HEK293 (cell line): ENCODE data around the gene SLC12A4.
A peak's percentile ranks its signal among the peaks of the same experiment; 100 is the strongest.

Experiments used
- BCL11B ChIP-seq: fragments of 450-650 bp; formaldehyde crosslinking; IDR thresholded peaks from 2 replicates; pipeline ENCODE4 v1.5.1; 2016; ENCODE audit warnings: low read depth, missing biosample characterization, missing genetic modification characterization
- GLIS1 ChIP-seq: fragments of 450-650 bp; formaldehyde crosslinking; IDR thresholded peaks from 2 replicates; pipeline ENCODE4 v1.5.1; 2016; ENCODE audit warnings: missing biosample characterization, missing genetic modification characterization
- GLIS2 ChIP-seq: fragments of 450-650 bp; formaldehyde crosslinking; IDR thresholded peaks from 2 replicates; pipeline ENCODE4 v1.5.1; 2016; ENCODE audit warnings: missing biosample characterization, missing genetic modification characterization
- MEIS1 ChIP-seq: sonication (generic); formaldehyde crosslinking; IDR thresholded peaks from 2 replicates; pipeline ENCODE4 v1.8.1; 2022; ENCODE audit warnings: missing genetic modification reagents, mild to moderate bottlenecking, borderline replicate concordance
- ZBTB26 ChIP-seq: fragments of 450-650 bp; formaldehyde crosslinking; optimal IDR thresholded peaks from 2 replicates; pipeline ENCODE3; 2016; ENCODE audit warnings: missing biosample characterization, mild to moderate bottlenecking, missing genetic modification characterization
- ZBTB6 ChIP-seq: fragments of 450-650 bp; formaldehyde crosslinking; IDR thresholded peaks from 2 replicates; pipeline ENCODE4 v1.5.1; 2017; ENCODE audit warnings: missing biosample characterization, missing genetic modification characterization
- ZFP3 ChIP-seq: fragments of 450-650 bp; formaldehyde crosslinking; IDR thresholded peaks from 2 replicates; pipeline ENCODE4 v1.5.1; 2016; ENCODE audit warnings: low read depth, missing biosample characterization, missing genetic modification characterization
- ZFP37 ChIP-seq: fragments of 450-650 bp; formaldehyde crosslinking; IDR thresholded peaks from 2 replicates; pipeline ENCODE4 v1.5.1; 2016; ENCODE audit warnings: missing biosample characterization, missing genetic modification characterization
- ZIC2 ChIP-seq: fragments of 450-650 bp; formaldehyde crosslinking; IDR thresholded peaks from 2 replicates; pipeline ENCODE4 v1.5.1; 2016; ENCODE audit warnings: missing biosample characterization, missing genetic modification characterization
- ZNF10 ChIP-seq: fragments of 450-650 bp; formaldehyde crosslinking; IDR thresholded peaks from 2 replicates; pipeline ENCODE4 v1.5.1; 2017; ENCODE audit warnings: missing biosample characterization, missing genetic modification characterization
- ZNF140 ChIP-seq: fragments of 450-650 bp; formaldehyde crosslinking; IDR thresholded peaks from 2 replicates; pipeline ENCODE4 v1.5.1; 2016; ENCODE audit warnings: missing biosample characterization, missing genetic modification characterization
- ZNF24 ChIP-seq: fragments of 450-650 bp; formaldehyde crosslinking; IDR thresholded peaks from 2 replicates; pipeline ENCODE4 v1.5.1; 2016; ENCODE audit warnings: missing biosample characterization, missing genetic modification characterization
- ZNF311 ChIP-seq: fragments of 450-650 bp; formaldehyde crosslinking; IDR thresholded peaks from 2 replicates; pipeline ENCODE4 v1.5.1; 2017; ENCODE audit warnings: missing biosample characterization, missing genetic modification characterization, borderline replicate concordance
- ZNF398 ChIP-seq: fragments of 450-650 bp; formaldehyde crosslinking; IDR thresholded peaks from 2 replicates; pipeline ENCODE4 v1.5.1; 2017; ENCODE audit warnings: missing biosample characterization, missing genetic modification characterization
- ZNF513 ChIP-seq: fragments of 450-650 bp; IDR thresholded peaks from 2 replicates; pipeline ENCODE4 v1.5.1; 2018; ENCODE audit warnings: missing biosample characterization, missing genetic modification characterization
- ZNF560 ChIP-seq: fragments of 450-650 bp; formaldehyde crosslinking; IDR thresholded peaks from 2 replicates; pipeline ENCODE4 v1.5.1; 2017; ENCODE audit warnings: missing biosample characterization, missing genetic modification characterization, borderline replicate concordance
- ZNF626 ChIP-seq: fragments of 450-650 bp; sonication (Bioruptor Pico); formaldehyde crosslinking; IDR thresholded peaks from 2 replicates; pipeline ENCODE4 v1.5.1; 2018; ENCODE audit warnings: missing biosample characterization, missing genetic modification characterization, inconsistent platforms
- ZNF629 ChIP-seq: fragments of 450-650 bp; formaldehyde crosslinking; IDR thresholded peaks from 2 replicates; pipeline ENCODE4 v1.5.1; 2017; ENCODE audit warnings: missing biosample characterization, missing genetic modification characterization
- ZNF76 ChIP-seq: fragments of 450-650 bp; formaldehyde crosslinking; IDR thresholded peaks from 2 replicates; pipeline ENCODE4; 2016; ENCODE audit warnings: low read depth, missing biosample characterization, missing genetic modification characterization, borderline replicate concordance
- ZNF768 ChIP-seq: fragments of 450-650 bp; formaldehyde crosslinking; IDR thresholded peaks from 2 replicates; pipeline ENCODE4 v1.5.1; 2018; ENCODE audit warnings: missing biosample characterization, mild to moderate bottlenecking, missing genetic modification characterization
- ZNF837 ChIP-seq: fragments of 450-650 bp; formaldehyde crosslinking; IDR thresholded peaks from 2 replicates; pipeline ENCODE4 v1.5.1; 2016; ENCODE audit warnings: missing biosample characterization, missing genetic modification characterization
- ZNF843 ChIP-seq: fragments of 450-650 bp; formaldehyde crosslinking; IDR thresholded peaks from 2 replicates; pipeline ENCODE4 v1.5.1; 2016; ENCODE audit warnings: missing biosample characterization, missing genetic modification characterization
- TF ChIP-seq, protein P1 (sequence below): fragments of 450-650 bp; formaldehyde crosslinking; IDR thresholded peaks from 2 replicates; pipeline ENCODE4 v1.5.1; 2016; ENCODE audit warnings: missing biosample characterization, missing genetic modification characterization
- TF ChIP-seq, protein P2 (sequence below): fragments of 450-650 bp; formaldehyde crosslinking; IDR thresholded peaks from 2 replicates; pipeline ENCODE4 v1.5.1; 2016; ENCODE audit warnings: missing biosample characterization, missing genetic modification characterization
- TF ChIP-seq, protein P3 (sequence below): fragments of 450-650 bp; formaldehyde crosslinking; IDR thresholded peaks from 2 replicates; pipeline ENCODE4 v1.5.1; 2016; ENCODE audit warnings: missing biosample characterization, missing genetic modification characterization
- TF ChIP-seq, protein P4 (sequence below): fragments of 450-650 bp; formaldehyde crosslinking; IDR thresholded peaks from 2 replicates; pipeline ENCODE4 v1.5.1; 2016; ENCODE audit warnings: missing biosample characterization, missing genetic modification characterization, low read depth

SLC12A4 gene

GRCh38 chr16:67935402-67936123, 32.9 kb downstream of the SLC12A4 start (continued):
- no peak for TF ChIP-seq ZNF10 (tag by site-specific recombination)
- no peak for TF ChIP-seq ZNF140 (tag by site-specific recombination)
- no peak for TF ChIP-seq ZNF768
- TF ChIP-seq ZBTB26 = peak; percentile 74
- TF ChIP-seq GLIS2 = peak; percentile 70
- TF ChIP-seq ZNF311 (tag by site-specific recombination) = no peak
- 0 out of 2 replicates have a peak, but pooled peaks have one; percentile 8 for TF ChIP-seq ZNF843 (tag by site-specific recombination)
- TF ChIP-seq ZNF76 = peak; percentile 23; the same call in 1 of the 2 replicates
- 0 out of 2 replicates have a peak, but pooled peaks have one; percentile 1 for TF ChIP-seq ZNF24
- peak; percentile 91 for TF ChIP-seq BCL11B (tag by site-specific recombination)
- no peak for TF ChIP-seq ZNF513 (tag by site-specific recombination)
- peak; percentile 9; the same call in 1 of the 2 replicates for TF ChIP-seq ZIC2 (tag by site-specific recombination)
- TF ChIP-seq, protein P1, sequence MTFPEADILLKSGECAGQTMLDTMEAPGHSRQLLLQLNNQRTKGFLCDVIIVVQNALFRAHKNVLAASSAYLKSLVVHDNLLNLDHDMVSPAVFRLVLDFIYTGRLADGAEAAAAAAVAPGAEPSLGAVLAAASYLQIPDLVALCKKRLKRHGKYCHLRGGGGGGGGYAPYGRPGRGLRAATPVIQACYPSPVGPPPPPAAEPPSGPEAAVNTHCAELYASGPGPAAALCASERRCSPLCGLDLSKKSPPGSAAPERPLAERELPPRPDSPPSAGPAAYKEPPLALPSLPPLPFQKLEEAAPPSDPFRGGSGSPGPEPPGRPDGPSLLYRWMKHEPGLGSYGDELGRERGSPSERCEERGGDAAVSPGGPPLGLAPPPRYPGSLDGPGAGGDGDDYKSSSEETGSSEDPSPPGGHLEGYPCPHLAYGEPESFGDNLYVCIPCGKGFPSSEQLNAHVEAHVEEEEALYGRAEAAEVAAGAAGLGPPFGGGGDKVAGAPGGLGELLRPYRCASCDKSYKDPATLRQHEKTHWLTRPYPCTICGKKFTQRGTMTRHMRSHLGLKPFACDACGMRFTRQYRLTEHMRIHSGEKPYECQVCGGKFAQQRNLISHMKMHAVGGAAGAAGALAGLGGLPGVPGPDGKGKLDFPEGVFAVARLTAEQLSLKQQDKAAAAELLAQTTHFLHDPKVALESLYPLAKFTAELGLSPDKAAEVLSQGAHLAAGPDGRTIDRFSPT (tag by site-specific recombination) = peak; percentile 88
- TF ChIP-seq, protein P2, sequence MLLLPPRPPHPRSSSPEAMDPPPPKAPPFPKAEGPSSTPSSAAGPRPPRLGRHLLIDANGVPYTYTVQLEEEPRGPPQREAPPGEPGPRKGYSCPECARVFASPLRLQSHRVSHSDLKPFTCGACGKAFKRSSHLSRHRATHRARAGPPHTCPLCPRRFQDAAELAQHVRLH (tag by site-specific recombination) = peak; percentile 97
- no peak for TF ChIP-seq ZNF629 (tag by site-specific recombination)
- TF ChIP-seq ZNF560 (tag by site-specific recombination) = no peak
- no peak for TF ChIP-seq ZNF398 (tag by site-specific recombination)
- no peak for TF ChIP-seq ZNF837 (tag by site-specific recombination)
- no peak for TF ChIP-seq ZNF626 (tag by site-specific recombination)
- TF ChIP-seq MEIS1 = no peak
- TF ChIP-seq ZFP3 (tag by site-specific recombination) = no peak
- peak; percentile 17; the same call in 1 of the 2 replicates for TF ChIP-seq GLIS1
- peak; percentile 54; the same call in 1 of the 2 replicates for TF ChIP-seq ZFP37 (tag by site-specific recombination)
- TF ChIP-seq ZBTB6 (tag by site-specific recombination) = no peak
- TF ChIP-seq, protein P3, sequence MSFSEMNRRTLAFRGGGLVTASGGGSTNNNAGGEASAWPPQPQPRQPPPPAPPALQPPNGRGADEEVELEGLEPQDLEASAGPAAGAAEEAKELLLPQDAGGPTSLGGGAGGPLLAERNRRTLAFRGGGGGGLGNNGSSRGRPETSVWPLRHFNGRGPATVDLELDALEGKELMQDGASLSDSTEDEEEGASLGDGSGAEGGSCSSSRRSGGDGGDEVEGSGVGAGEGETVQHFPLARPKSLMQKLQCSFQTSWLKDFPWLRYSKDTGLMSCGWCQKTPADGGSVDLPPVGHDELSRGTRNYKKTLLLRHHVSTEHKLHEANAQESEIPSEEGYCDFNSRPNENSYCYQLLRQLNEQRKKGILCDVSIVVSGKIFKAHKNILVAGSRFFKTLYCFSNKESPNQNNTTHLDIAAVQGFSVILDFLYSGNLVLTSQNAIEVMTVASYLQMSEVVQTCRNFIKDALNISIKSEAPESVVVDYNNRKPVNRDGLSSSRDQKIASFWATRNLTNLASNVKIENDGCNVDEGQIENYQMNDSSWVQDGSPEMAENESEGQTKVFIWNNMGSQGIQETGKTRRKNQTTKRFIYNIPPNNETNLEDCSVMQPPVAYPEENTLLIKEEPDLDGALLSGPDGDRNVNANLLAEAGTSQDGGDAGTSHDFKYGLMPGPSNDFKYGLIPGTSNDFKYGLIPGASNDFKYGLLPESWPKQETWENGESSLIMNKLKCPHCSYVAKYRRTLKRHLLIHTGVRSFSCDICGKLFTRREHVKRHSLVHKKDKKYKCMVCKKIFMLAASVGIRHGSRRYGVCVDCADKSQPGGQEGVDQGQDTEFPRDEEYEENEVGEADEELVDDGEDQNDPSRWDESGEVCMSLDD (tag by site-specific recombination) = peak; percentile 75; the same call in 1 of the 2 replicates
- TF ChIP-seq, protein P4, sequence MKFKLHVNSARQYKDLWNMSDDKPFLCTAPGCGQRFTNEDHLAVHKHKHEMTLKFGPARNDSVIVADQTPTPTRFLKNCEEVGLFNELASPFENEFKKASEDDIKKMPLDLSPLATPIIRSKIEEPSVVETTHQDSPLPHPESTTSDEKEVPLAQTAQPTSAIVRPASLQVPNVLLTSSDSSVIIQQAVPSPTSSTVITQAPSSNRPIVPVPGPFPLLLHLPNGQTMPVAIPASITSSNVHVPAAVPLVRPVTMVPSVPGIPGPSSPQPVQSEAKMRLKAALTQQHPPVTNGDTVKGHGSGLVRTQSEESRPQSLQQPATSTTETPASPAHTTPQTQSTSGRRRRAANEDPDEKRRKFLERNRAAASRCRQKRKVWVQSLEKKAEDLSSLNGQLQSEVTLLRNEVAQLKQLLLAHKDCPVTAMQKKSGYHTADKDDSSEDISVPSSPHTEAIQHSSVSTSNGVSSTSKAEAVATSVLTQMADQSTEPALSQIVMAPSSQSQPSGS (tag by site-specific recombination) = no peak
